Adrenal gland (tissue), 12 donors: ENCODE results near the gene HOPX. TPM values are rescaled to one million over a fixed set of nuclear protein-coding genes. Genes with fewer than 3 reads are reported as not detected.
A peak's percentile ranks its signal among the peaks of the same experiment; 100 is the strongest.
"Not testable (repeated sequence)": the region's sequence is repeated elsewhere in the genome, so short reads cannot be mapped to it uniquely, and the experiment has no call there.

ENCODE experiments used
- DNase-seq, 7 donors: peaks; one replicate each; pipeline ENCODE4 v3.0.0-alpha.2; 2019 to 2020
- H3K27ac ChIP-seq, 5 donors: fragments of 200-600 bp; sonication (generic) in 4 of 5; 1 replicate in 3 of 5; 2 replicates in 2 of 5; pipeline versions ENCODE4 v1.5.1 to v1.8.0; 2016 to 2020; ENCODE audit warnings: mild to moderate bottlenecking in 1 of 5
- H3K27me3 ChIP-seq: fragments of 200-600 bp; 2 replicates; pipeline ENCODE4 v1.8.0; 2021
- H3K36me3 ChIP-seq, 2 donors: fragments of 200-600 bp; replicated peaks in 1 of 2; 1 replicate in 1 of 2; 2 replicates in 1 of 2; pipeline versions ENCODE4 v1.5.1 to v1.8.0; 2018 to 2022
- H3K4me1 ChIP-seq, 2 donors: fragments of 200-600 bp; replicated peaks in 1 of 2; 1 replicate in 1 of 2; 2 replicates in 1 of 2; pipeline versions ENCODE4 v1.5.1 to v1.8.0; 2018 to 2021
- H3K4me3 ChIP-seq, 4 donors: fragments of 200-600 bp; sonication (generic) in 3 of 4; one replicate each; pipeline ENCODE4 v1.5.1; 2016 to 2018
- H3K9me3 ChIP-seq, 3 donors: fragments of 200-600 bp; sonication (generic) in 1 of 3; replicated peaks in 1 of 3; 1 replicate in 2 of 3; 2 replicates in 1 of 3; pipeline versions ENCODE4 v1.5.1 to v1.8.0; 2016 to 2021
- POLR2A ChIP-seq, 2 donors: fragments of 450-650 bp; IDR thresholded peaks; one replicate each; pipeline ENCODE4 v1.6.1; 2017; ENCODE audit warnings: antibody characterized with exemption in 2 of 2, mild to moderate bottlenecking in 2 of 2, moderate library complexity in 1 of 2
- WGBS, 4 donors: extraction: QIAGEN DNeasy Blood & Tissue Kit in 2 of 4; methylation state at CpG; one replicate each; pipeline versions ENCODE4 v1.1.5 to v1.1.7; 2013 to 2017; 5-methylcytosine and 5-hydroxymethylcytosine counted together
- intact Hi-C, 2 donors: fragments of 100-400 bp; cut with DNase I; formaldehyde crosslinking; loops; one replicate each; pipeline versions ENCODE4 v1.14.1 to v1.15.0; 2022 to 2023
- polyA plus RNA-seq, 3 donors: library from polyadenylated mRNA; stranded (reverse); fragments of 200-250 nt in 2 of 3; fragments of 350-450 nt in 1 of 3; fragmentation: Illumina TruSeq in 1 of 3; extraction: RNeasy Lipid Tissue Mini Kit (QIAGEN cat#74804) in 1 of 3; gene quantifications; one replicate each; pipeline ENCODE4 v1.2.3, GENCODE V29; 2013 to 2014
- total RNA-seq, 9 donors: library from RNA; depleted of rRNA in 4 of 9; stranded (reverse); fragments of >200 nt in 4 of 9; fragments of 120-200 nt in 1 of 9; fragmentation: NEBNext Ultra II Directional in 1 of 9; extraction: Animal tissue kit (Norgen Biotek cat#: 25700) in 1 of 9; gene quantifications; one replicate each; pipeline versions ENCODE4 v1.1.0 to v1.2.4, GENCODE V29; 2013 to 2023
- TF ChIP-seq, protein P1 (sequence below), 6 experiments: fragments of 450-650 bp in 4 of 6; fragments of 200-600 bp in 2 of 6; sonication (generic) in 1 of 6; IDR thresholded peaks; 1 replicate in 5 of 6; 2 replicates in 1 of 6; pipeline versions ENCODE4 v1.5.1 to v1.8.0; 2016 to 2021; ENCODE audit warnings: antibody characterized with exemption in 6 of 6, mild to moderate bottlenecking in 2 of 6, moderate library complexity in 1 of 6
- donor health status: healthy with polysubstance abuse.
- donor health status: Bipolar disorder and iron deficiency.
- donor health status: DM: yes; HTN: yes; CAD: no.
- donor health status: DM: no; HTN: no; CAD: no.
- donor health status: DM: no; HTN: no; CAD: no.
- donor health status: DM: yes; HTN: yes; CAD: no.

HOPX gene
- total and polyA plus RNA-seq, 12 donors, result 6.4 to 79.5 (median 28.8) TPM

GRCh38 chr4:56674984-56675383 lies 6.1 kb downstream of the HOPX start:
- intact Hi-C loops, result no loop called here
- Histone ChIP-seq H3K4me3 (no peak overlapping the region), H3K9me3 (no peaks in the 10 kb centered on the region), H3K27ac (no peak overlapping the region), H3K4me1 (no peaks in the 10 kb centered on the region), H3K36me3 (no peaks in the 10 kb centered on the region), H3K27me3 (no peaks in the 10 kb centered on the region)
- TF ChIP-seq, protein P1, sequence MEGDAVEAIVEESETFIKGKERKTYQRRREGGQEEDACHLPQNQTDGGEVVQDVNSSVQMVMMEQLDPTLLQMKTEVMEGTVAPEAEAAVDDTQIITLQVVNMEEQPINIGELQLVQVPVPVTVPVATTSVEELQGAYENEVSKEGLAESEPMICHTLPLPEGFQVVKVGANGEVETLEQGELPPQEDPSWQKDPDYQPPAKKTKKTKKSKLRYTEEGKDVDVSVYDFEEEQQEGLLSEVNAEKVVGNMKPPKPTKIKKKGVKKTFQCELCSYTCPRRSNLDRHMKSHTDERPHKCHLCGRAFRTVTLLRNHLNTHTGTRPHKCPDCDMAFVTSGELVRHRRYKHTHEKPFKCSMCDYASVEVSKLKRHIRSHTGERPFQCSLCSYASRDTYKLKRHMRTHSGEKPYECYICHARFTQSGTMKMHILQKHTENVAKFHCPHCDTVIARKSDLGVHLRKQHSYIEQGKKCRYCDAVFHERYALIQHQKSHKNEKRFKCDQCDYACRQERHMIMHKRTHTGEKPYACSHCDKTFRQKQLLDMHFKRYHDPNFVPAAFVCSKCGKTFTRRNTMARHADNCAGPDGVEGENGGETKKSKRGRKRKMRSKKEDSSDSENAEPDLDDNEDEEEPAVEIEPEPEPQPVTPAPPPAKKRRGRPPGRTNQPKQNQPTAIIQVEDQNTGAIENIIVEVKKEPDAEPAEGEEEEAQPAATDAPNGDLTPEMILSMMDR (IDR thresholded peaks at IDR 0.05), result no peak
- TF ChIP-seq POLR2A (IDR thresholded peaks at IDR 0.05), result no peak
- peak in 1 of 7 donors; percentile 30 for DNase-seq
- 47 to 54% (median 52%) methylated on average over 3 of the region's 3 CpGs for WGBS, 4 donors

DNA sequence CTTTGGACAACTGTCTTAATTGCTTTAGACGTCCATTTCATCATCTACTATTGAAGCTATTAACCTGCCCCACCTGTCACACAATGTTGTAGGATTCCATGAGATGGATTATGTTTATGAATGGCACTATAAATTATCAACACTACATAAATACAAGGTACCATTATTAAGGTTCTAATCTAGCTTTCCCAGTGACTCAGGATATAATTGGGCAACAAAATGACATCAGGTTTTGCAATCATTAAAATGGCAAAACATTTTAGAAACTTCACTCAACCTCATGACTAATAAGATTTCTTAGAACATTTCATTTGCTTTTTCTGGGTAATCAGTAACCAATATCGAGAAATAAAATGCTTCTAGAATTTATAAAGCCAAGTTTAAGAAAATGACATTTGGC lies 9.2 kb downstream of the HOPX start:
- H3K9me3 ChIP-seq, result no peaks in the 10 kb centered on the region
- no peaks in the 10 kb centered on the region for H3K27me3 ChIP-seq
- no peak overlapping the region for H3K27ac ChIP-seq
- H3K4me1 ChIP-seq, result no peaks in the 10 kb centered on the region
- 47 to 64% (median 52%) methylated on average over 2 of the region's 2 CpGs for WGBS, 4 donors
- DNase-seq, result no peak
- no peak for TF ChIP-seq POLR2A (IDR thresholded peaks at IDR 0.05)
- TF ChIP-seq, protein P1 (IDR thresholded peaks at IDR 0.05), result no peak
- H3K4me3 ChIP-seq, result no peak overlapping the region
- intact Hi-C loops, result no loop called here
- H3K36me3 ChIP-seq, result no peaks in the 10 kb centered on the region

DNA sequence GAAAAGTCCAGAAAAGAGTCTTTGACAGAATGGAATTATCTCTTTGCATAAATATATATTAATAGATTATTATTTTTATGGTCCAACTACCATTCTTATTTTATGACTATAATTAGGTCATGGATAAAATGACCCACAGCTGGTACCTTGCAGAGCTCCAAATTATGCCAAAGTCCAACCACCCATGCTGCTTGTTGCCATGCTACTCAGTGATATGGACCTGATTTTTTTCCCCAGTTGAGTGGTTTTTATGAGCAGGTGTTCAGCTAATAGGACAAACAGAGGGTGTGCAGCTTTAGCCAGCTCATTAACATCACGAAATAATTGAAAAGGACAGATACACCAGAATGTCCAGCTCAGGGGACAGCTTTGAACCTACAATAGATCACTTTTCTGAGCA lies 9.7 kb downstream of the HOPX start:
- DNase-seq, result no peak
- no peak for TF ChIP-seq POLR2A (IDR thresholded peaks at IDR 0.05)
- TF ChIP-seq, protein P1 (IDR thresholded peaks at IDR 0.05), result no peak
- intact Hi-C loops, result no loop called here
- no peaks in the 10 kb centered on the region for H3K4me1 ChIP-seq
- no peak overlapping the region for H3K27ac ChIP-seq
- H3K9me3 ChIP-seq, result no peaks in the 10 kb centered on the region
- 75 to 79% (median 77%) methylated on average over 1 of the region's 1 CpG for WGBS, 4 donors
- H3K27me3 ChIP-seq, result no peaks in the 10 kb centered on the region
- H3K4me3 ChIP-seq, result no peak overlapping the region
- H3K36me3 ChIP-seq, result no peaks in the 10 kb centered on the region

GRCh38 chr4:56668267-56668666 lies 12.8 kb downstream of the HOPX start:
- Histone ChIP-seq H3K36me3 (no peaks in the 10 kb centered on the region), H3K27ac (no peak overlapping the region), H3K9me3 (no peaks in the 10 kb centered on the region), H3K27me3 (no peaks in the 10 kb centered on the region), H3K4me1 (no peaks in the 10 kb centered on the region), H3K4me3 (no peak overlapping the region)
- WGBS, 4 donors, result 83 to 96% (median 92%) methylated on average over 4 of the region's 4 CpGs
- DNase-seq, result no peak
- intact Hi-C loops, result no loop called here
- TF ChIP-seq POLR2A (IDR thresholded peaks at IDR 0.05), result no peak
- TF ChIP-seq, protein P1 (IDR thresholded peaks at IDR 0.05), result peak in 4 of 6 experiments; percentile 21 to 36 (median 25)

DNA sequence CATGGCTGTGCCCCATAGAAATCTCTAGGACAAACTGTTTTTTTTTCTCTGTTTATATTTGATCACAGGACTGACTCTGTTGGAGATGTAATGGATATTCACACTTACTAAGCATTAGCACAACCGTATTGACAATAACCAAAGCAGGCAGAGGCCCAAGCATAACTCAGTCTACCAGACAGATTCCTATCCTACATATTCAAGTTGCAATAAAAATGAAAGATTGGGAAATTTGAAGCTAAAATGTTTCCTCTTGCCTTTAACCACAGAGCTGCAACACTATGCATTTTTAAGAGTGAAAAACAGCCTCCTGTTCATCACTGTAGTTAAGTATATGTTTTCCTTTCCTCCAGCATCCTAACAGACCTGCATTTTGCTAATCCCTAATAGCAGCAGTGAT lies 13.7 kb downstream of the HOPX start:
- H3K36me3 ChIP-seq, DNase-seq, intact Hi-C loops, H3K9me3 ChIP-seq, H3K27ac ChIP-seq, H3K4me1 ChIP-seq, H3K27me3 ChIP-seq, H3K4me3 ChIP-seq: not testable (repeated sequence)
- 40 to 67% (median 64%) methylated on average over 1 of the region's 1 CpG for WGBS, 4 donors
